Skeletal muscle tissue (tissue), 4 donors: Measurements from ENCODE around the gene LILRB3. TPM values are rescaled to one million over a fixed set of nuclear protein-coding genes. Genes with fewer than 3 reads are reported as not detected.
"Not testable (repeated sequence)": the region's sequence is repeated elsewhere in the genome, so short reads cannot be mapped to it uniquely, and the experiment has no call there.

Experiments used
- H3K27ac ChIP-seq: one replicate; pipeline ENCODE4 v1.7.0; 2013; ENCODE audit warnings: mild to moderate bottlenecking, low read depth, low read length, inconsistent platforms
- H3K27me3 ChIP-seq, 3 donors: one replicate each; pipeline ENCODE4 v1.7.0; 2013; ENCODE audit warnings: low read length in 3 of 3; ENCODE audit not compliant: control insufficient read depth in 3 of 3, insufficient read depth in 3 of 3
- H3K36me3 ChIP-seq, 3 donors: one replicate each; pipeline ENCODE4 v1.7.0; 2013; ENCODE audit warnings: low read length in 3 of 3; ENCODE audit not compliant: control insufficient read depth in 3 of 3, insufficient read depth in 3 of 3
- H3K4me1 ChIP-seq, 3 donors: one replicate each; pipeline ENCODE4 v1.7.0; 2013; ENCODE audit warnings: low read length in 3 of 3, mild to moderate bottlenecking in 3 of 3; ENCODE audit not compliant: control insufficient read depth in 3 of 3, insufficient read depth in 3 of 3
- H3K4me3 ChIP-seq, 3 donors: one replicate each; pipeline ENCODE4 v1.7.0; 2013; ENCODE audit warnings: low read length in 3 of 3
- H3K9ac ChIP-seq, 3 donors: one replicate each; pipeline ENCODE4 v1.7.0; 2013; ENCODE audit warnings: low read length in 3 of 3, mild to moderate bottlenecking in 3 of 3, moderate library complexity in 2 of 3, low read depth in 1 of 3
- H3K9me3 ChIP-seq, 3 donors: one replicate each; pipeline ENCODE4 v1.7.0; 2013; ENCODE audit warnings: low read length in 3 of 3; ENCODE audit not compliant: control insufficient read depth in 3 of 3
- total RNA-seq: library from RNA; depleted of rRNA; stranded (reverse); fragments of >200 nt; gene quantifications from one replicate; pipeline ENCODE4 v1.2.3, GENCODE V29; 2014
- donor health status: Osteomylitis.

The LILRB3 gene
- total RNA-seq, 1 donor from 2014 or later, result 4.2 TPM

DNA sequence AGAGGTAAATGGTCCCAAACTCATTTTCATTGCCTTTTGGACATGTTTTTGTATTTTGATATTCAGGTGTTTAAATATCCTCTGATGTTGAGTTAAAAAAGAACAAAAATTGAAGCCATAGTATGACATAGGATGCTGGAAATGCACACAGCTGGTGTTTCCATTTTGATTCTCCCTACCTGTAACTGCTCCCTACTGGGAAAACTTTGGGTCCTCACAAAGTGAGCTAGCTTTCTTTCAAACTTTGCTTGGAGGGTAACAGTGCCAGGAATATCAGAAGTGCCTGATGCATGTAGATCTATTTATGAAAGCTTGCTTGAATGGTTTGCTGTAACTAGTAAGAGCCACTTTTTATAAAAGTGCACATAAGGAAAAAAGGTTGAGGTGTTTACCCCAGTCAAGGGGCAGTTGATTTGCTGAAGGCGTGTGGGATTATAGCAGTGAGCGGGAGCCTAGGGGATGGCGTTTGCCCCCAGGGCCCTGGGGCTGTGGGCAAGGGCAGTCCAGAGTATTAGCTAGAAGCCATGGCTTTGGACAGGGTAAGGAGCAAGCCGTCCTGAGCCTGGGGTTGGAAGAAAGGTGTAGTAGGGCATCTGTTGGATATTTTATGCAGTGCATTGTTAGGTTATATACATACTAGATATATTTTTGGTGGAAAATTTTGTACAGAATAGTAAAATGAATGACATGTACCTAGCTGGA lies 17.9 kb downstream of the LILRB3 start:
- Histone ChIP-seq H3K27me3 (no peaks in the 10 kb centered on the region), H3K36me3 (peaks cover 47 to 64% (median 52%) of the 10 kb centered on the region in 3 donors), H3K4me3 (no peak overlapping the region), H3K9ac (peak overlapping the region in 1 of 3 donors; percentile 33), H3K27ac (no peak overlapping the region), H3K4me1 (peaks cover 75 to 89% (median 81%) of the 10 kb centered on the region in 3 donors), H3K9me3 (no peaks in the 10 kb centered on the region)

DNA sequence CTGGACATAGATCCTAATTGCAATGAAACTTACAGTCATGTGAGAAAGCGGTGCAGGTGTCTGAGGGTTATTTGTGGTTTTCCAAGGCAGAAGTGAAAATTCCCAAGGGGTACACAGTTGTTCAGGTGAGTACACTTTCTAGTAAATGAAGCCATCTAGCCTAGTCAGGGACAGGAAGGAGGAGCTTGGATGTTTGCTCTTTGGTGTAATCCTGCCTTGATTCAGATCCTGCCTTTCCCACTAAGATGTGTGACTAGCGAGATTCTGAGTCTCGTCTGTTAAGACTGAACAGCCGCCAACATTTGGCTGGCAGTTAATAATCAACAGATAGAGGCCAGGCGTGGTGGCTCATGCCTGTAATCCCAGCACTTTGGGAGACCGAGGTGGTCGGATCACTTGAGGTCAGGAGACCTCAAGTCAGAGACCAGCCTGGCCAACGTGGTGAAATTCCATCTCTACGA lies 19.6 kb downstream of the LILRB3 start:
- H3K9ac ChIP-seq, result peak overlapping the region; percentile 4 to 37 (median 28)
- H3K4me3 ChIP-seq, result no peak overlapping the region
- H3K4me1 ChIP-seq, result peaks cover 58 to 71% (median 64%) of the 10 kb centered on the region in 3 donors
- peak overlapping the region; percentile 10 for H3K27ac ChIP-seq
- H3K27me3 ChIP-seq, result no peaks in the 10 kb centered on the region
- no peaks in the 10 kb centered on the region for H3K9me3 ChIP-seq
- H3K36me3 ChIP-seq, result peaks cover 45 to 60% (median 52%) of the 10 kb centered on the region in 3 donors

DNA sequence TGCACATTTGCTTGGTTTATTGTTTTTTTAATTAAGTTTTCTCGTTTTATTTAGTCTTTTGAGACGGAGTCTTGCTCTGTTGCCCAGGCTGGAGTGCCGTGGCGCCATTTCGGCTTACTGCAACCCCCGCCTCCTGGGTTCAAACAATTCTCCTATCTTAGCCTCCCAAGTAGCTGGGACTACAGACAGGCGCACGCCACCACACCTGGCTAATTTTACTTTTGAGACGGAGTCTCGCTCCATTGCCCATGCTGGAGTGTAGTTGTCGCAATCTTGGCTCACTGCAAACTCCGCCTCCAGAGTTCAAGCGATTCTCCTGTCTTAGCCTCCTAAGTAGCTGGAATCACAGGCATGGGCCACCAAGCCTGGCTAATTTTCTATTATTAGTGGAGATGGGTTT lies 20.8 kb downstream of the LILRB3 start:
- peaks cover 50 to 59% (median 52%) of the 10 kb centered on the region in 3 donors for H3K4me1 ChIP-seq
- H3K27ac ChIP-seq, result peak overlapping the region; percentile 95
- H3K4me3 ChIP-seq, result peak overlapping the region; percentile 90 to 98 (median 94)
- peak overlapping the region; percentile 96 to 98 (median 96) for H3K9ac ChIP-seq
- H3K27me3 ChIP-seq, result no peaks in the 10 kb centered on the region
- no peaks in the 10 kb centered on the region for H3K9me3 ChIP-seq
- H3K36me3 ChIP-seq, result peaks cover 36 to 49% (median 45%) of the 10 kb centered on the region in 3 donors

DNA sequence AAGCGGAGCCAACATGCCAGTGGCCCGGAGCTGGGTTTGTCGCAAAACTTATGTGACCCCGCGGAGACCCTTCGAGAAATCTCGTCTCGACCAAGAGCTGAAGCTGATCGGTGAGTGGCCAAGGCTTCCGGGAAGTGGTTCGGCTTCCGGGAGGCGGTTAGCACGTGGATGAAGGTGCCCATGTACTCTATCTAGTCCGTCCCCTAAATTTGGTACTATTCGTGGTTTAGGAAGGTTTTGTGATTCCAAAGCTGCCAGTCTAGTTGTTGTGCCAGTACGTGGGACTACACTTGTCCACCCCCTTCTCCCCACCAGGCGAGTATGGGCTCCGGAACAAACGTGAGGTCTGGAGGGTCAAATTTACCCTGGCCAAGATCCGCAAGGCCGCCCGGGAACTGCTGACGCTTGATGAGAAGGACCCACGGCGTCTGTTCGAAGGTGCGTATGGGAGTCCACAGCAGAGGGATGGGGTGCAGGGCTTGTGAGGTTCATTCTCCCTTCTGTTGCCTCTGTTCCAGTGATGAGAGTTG lies 21.6 kb downstream of the LILRB3 start:
- peak overlapping the region; percentile 96 to 98 (median 96) for H3K9ac ChIP-seq
- H3K27me3 ChIP-seq, result no peaks in the 10 kb centered on the region
- peaks cover 29 to 41% (median 38%) of the 10 kb centered on the region in 3 donors for H3K36me3 ChIP-seq
- H3K27ac ChIP-seq, result peak overlapping the region; percentile 95
- peak overlapping the region; percentile 90 to 98 (median 94) for H3K4me3 ChIP-seq
- H3K9me3 ChIP-seq, result no peaks in the 10 kb centered on the region
- peaks cover 43 to 52% (median 45%) of the 10 kb centered on the region in 3 donors for H3K4me1 ChIP-seq

DNA sequence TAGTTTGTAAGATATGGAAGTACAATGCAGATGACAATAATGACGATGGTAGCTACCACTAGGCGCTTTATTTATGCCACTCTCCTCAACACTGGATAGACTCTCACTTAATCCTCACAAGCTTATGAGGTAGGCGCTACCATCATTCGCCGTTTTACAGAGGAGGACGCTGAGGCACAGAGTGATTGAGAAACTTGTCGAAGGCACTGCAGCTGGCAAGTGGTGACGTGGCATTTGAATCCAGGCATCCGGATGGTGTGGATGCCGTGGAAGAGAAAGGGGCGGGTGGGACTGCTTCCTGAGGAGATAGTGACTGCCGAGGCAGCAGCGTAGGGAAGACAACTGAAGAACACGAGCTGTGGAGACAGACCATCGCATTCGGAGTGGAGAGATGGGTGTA lies 23.4 kb downstream of the LILRB3 start:
- peaks cover 31 to 34% (median 31%) of the 10 kb centered on the region in 3 donors for H3K4me1 ChIP-seq
- H3K27ac ChIP-seq, result no peak overlapping the region
- H3K27me3 ChIP-seq, result no peaks in the 10 kb centered on the region
- peaks cover 19 to 27% (median 26%) of the 10 kb centered on the region in 3 donors for H3K36me3 ChIP-seq
- H3K9ac ChIP-seq, result no peak overlapping the region
- H3K4me3 ChIP-seq, result no peak overlapping the region
- H3K9me3 ChIP-seq, result no peaks in the 10 kb centered on the region

DNA sequence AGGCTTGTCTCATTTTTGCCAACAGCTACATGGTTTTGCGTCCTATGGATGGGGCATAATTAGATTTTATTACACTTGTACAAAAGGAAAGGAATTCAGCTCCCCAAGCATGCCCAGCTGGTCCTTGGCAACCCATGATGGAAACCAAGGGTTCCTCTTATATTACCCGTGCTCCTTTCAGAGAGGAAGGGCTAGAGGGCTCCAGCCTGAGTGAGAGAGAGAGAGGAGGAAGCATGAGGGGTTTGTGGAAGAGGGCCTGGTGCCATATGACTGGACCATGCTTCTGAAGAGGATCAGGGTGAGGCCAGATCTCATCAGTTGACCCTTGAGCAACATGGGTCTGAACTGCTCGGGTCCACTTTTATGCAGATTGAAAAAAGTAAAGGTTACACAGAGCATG lies 25.7 kb downstream of the LILRB3 start:
- Histone ChIP-seq H3K36me3 (peaks cover 13 to 23% (median 17%) of the 10 kb centered on the region in 3 donors), H3K4me3 (no peak overlapping the region), H3K27ac (no peak overlapping the region), H3K9me3 (no peaks in the 10 kb centered on the region), H3K4me1 (peaks cover 12 to 14% (median 13%) of the 10 kb centered on the region in 3 donors), H3K27me3 (no peaks in the 10 kb centered on the region), H3K9ac (no peak overlapping the region)

DNA sequence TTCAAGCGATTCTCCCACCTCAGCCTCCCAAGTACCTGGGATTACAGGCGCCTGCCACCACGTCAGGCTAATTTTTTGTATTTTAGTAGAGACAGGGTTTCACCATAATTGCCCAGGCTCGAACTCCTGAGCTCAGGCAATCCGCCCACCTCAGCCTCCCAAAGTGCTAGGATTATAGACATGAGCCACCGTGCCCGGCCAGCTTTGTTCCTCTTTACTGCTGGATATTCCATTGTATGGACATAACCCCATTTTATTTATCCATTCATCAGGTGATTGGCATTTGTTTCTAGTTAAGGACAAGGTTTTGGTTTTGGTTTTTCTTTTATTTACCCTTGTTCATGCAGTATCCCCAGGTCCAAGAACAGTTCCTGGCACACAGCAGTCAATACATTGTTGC lies 26.3 kb downstream of the LILRB3 start:
- Histone ChIP-seq H3K27me3 (no peaks in the 10 kb centered on the region), H3K36me3 (peaks cover 14 to 19% (median 18%) of the 10 kb centered on the region in 3 donors), H3K27ac (no peak overlapping the region), H3K9me3 (no peaks in the 10 kb centered on the region), H3K4me1 (peaks cover 12 to 14% (median 13%) of the 10 kb centered on the region in 3 donors), H3K4me3 (no peak overlapping the region), H3K9ac (no peak overlapping the region)

DNA sequence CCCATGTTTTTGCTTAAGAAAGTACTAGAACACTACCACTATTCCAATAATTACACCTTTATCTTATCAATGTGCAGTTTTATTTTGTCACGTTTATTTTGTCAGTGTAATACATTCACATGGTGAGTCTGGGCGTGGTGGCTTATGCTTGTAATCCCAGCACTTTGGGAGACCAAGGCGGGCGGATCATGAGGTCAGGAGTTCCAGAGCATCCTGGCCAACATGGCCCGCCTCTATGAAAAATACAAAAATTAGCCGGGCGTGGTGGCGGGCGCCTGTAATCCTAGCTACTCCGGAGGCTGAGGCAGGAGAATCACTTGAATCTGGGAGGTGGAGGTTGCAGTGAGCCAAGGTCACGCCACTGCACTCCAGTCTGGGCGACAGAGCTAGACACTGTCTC lies 28.3 kb downstream of the LILRB3 start:
- not testable (repeated sequence) for H3K9ac ChIP-seq, H3K27ac ChIP-seq, H3K4me3 ChIP-seq, H3K27me3 ChIP-seq, H3K9me3 ChIP-seq
- H3K36me3 ChIP-seq, result peaks cover 10 to 18% (median 13%) of the 10 kb centered on the region in 3 donors
- H3K4me1 ChIP-seq, result peaks cover 10 to 12% (median 11%) of the 10 kb centered on the region in 3 donors

DNA sequence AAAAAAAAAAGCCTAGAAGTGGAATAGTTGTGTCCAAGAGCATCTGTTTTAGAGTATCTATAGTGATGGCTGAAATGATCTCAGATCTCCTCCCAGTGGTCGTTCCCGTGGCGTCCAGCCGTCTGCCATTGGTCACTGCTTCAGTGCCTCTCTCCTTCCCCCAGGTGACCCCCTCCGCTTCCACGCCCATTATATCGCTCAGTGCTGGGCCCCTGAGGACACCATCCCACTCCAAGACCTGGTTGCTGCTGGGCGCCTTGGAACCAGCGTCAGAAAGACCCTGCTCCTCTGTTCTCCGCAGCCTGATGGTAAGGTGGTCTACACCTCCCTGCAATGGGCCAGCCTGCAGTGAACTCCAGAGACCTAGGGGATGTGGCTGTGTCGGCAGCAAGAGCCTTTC lies 29.8 kb downstream of the LILRB3 start:
- H3K9ac ChIP-seq, result no peak overlapping the region

More for the DNA sequence above, 29.8 kb downstream of the LILRB3 start:
- H3K27ac ChIP-seq, result no peak overlapping the region
- peaks cover 10 to 18% (median 13%) of the 10 kb centered on the region in 3 donors for H3K36me3 ChIP-seq
- no peaks in the 10 kb centered on the region for H3K9me3 ChIP-seq
- H3K4me1 ChIP-seq, result peaks cover 16 to 23% (median 18%) of the 10 kb centered on the region in 3 donors
- no peak overlapping the region for H3K4me3 ChIP-seq
- no peaks in the 10 kb centered on the region for H3K27me3 ChIP-seq
